Small intestine (tissue), 16 donors: ENCODE measurements around the gene PFDN1. TPM values are rescaled to one million over a fixed set of nuclear protein-coding genes. Genes with fewer than 3 reads are reported as not detected.

Experiments used
- DNase-seq, 2 donors: peaks; one replicate each; pipeline versions ENCODE4 v3.0.0 to v3.0.0-alpha.2; 2013
- FAIRE-seq: peaks from 2 replicates; lab custom pipeline; 2012; peaks lifted over from hg19 to GRCh38; lab: Jason Lieb, UNC
- H3K27ac ChIP-seq, 3 donors: one replicate each; pipeline ENCODE4 v1.5.1; 2013; ENCODE audit warnings: low read length in 2 of 3, mild to moderate bottlenecking in 2 of 3, control low read depth in 1 of 3, inconsistent platforms in 1 of 3, low read depth in 1 of 3, moderate library complexity in 1 of 3
- H3K27me3 ChIP-seq, 3 donors: one replicate each; pipeline ENCODE4 v1.6.1; 2013; ENCODE audit warnings: low read length in 3 of 3, inconsistent platforms in 1 of 3; ENCODE audit not compliant: control insufficient read depth in 3 of 3, insufficient read depth in 3 of 3
- H3K36me3 ChIP-seq, 3 donors: one replicate each; pipeline ENCODE4 v1.6.1; 2013; ENCODE audit warnings: low read length in 3 of 3, inconsistent platforms in 1 of 3, low read depth in 1 of 3, mild to moderate bottlenecking in 1 of 3, moderate library complexity in 1 of 3; ENCODE audit not compliant: control insufficient read depth in 3 of 3, insufficient read depth in 2 of 3
- H3K4me1 ChIP-seq, 3 donors: one replicate each; pipeline ENCODE4 v1.6.1; 2013; ENCODE audit warnings: low read length in 2 of 3, inconsistent platforms in 1 of 3, low read depth in 1 of 3, mild to moderate bottlenecking in 1 of 3, moderate library complexity in 1 of 3; ENCODE audit not compliant: control insufficient read depth in 3 of 3, insufficient read depth in 2 of 3
- H3K4me3 ChIP-seq, 3 donors: one replicate each; pipeline ENCODE4 v1.5.1; 2013; ENCODE audit warnings: low read length in 3 of 3, control low read depth in 1 of 3, inconsistent platforms in 1 of 3, low read depth in 1 of 3, mild to moderate bottlenecking in 1 of 3, moderate library complexity in 1 of 3
- H3K9me3 ChIP-seq, 2 donors: one replicate each; pipeline ENCODE4 v1.6.1; 2013; ENCODE audit warnings: low read depth in 1 of 2, low read length in 1 of 2; ENCODE audit not compliant: control insufficient read depth in 2 of 2, insufficient read depth in 1 of 2
- WGBS, 3 donors: extraction: QIAGEN DNeasy Blood & Tissue Kit; methylation state at CpG; one replicate each; pipeline ENCODE4 v1.1.7; 2013; 5-methylcytosine and 5-hydroxymethylcytosine counted together
- long read RNA-seq, 10 donors: transcript quantifications; one replicate each; lab custom pipeline, GENCODE V29; 2026
- polyA plus RNA-seq, 4 donors: library from polyadenylated mRNA; stranded (reverse) in 3 of 4; unstranded in 1 of 4; fragments of 200-250 nt in 3 of 4; fragments of 120-200 nt in 1 of 4; gene quantifications; one replicate each; pipeline versions ENCODE4 v1.2.1 to v1.2.3, GENCODE V29; 2013
- donor health status: healthy with polysubstance abuse.
- donor health status: control.
- donor health status: control.
- donor health status: Bipolar disorder and iron deficiency.
- donor health status: healthy.

PFDN1 gene, protein sequence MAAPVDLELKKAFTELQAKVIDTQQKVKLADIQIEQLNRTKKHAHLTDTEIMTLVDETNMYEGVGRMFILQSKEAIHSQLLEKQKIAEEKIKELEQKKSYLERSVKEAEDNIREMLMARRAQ
- polyA plus RNA-seq = 10 to 100 TPM; 53.8 to 73.1 (median 66.8) TPM
- long read RNA-seq, donor 1, transcript PFDN1-202 (3 exons, 787 nt) = minor isoform, 7 of 94 reads
- long read RNA-seq, donor 1, transcript PFDN1-203 (3 exons, 1,091 nt) = minor isoform, 6 of 94 reads
- long read RNA-seq, donor 1, transcript PFDN1-201 (4 exons, 1,352 nt) = major isoform, 50 of 94 reads
- long read RNA-seq, donor 1, partial matches to known transcripts = 30 of 94 reads
- long read RNA-seq, donor 1, other reads (novel, unspliced or antisense) = 0 of 94 reads
- long read RNA-seq, donor 2, transcript PFDN1-201 (4 exons, 1,352 nt) = major isoform, 11 of 17 reads
- long read RNA-seq, donor 2, partial matches to known transcripts = 0 of 17 reads
- long read RNA-seq, donor 2, other reads (novel, unspliced or antisense) = 0 of 17 reads
- long read RNA-seq, donor 3, transcript PFDN1-203 (3 exons, 1,091 nt) = minor isoform, 5 of 23 reads
- long read RNA-seq, donor 3, transcript PFDN1-201 (4 exons, 1,352 nt) = major isoform, 9 of 23 reads
- long read RNA-seq, donor 3, transcript PFDN1-202 (3 exons, 787 nt) = minor isoform, 8 of 23 reads
- long read RNA-seq, donor 3, partial matches to known transcripts = 0 of 23 reads
- long read RNA-seq, donor 3, other reads (novel, unspliced or antisense) = 0 of 23 reads
- long read RNA-seq, donor 4 = 0 reads
- long read RNA-seq, donor 5, partial matches to known transcripts = 0 of 6 reads
- long read RNA-seq, donor 5, other reads (novel, unspliced or antisense) = 0 of 6 reads
- long read RNA-seq, donor 6, transcript PFDN1-201 (4 exons, 1,352 nt) = major isoform, 13 of 18 reads
- long read RNA-seq, donor 6, partial matches to known transcripts = 0 of 18 reads
- long read RNA-seq, donor 6, other reads (novel, unspliced or antisense) = 0 of 18 reads
- long read RNA-seq, donor 7, transcript PFDN1-201 (4 exons, 1,352 nt) = major isoform, 41 of 57 reads
- long read RNA-seq, donor 7, transcript PFDN1-204 (2 exons, 798 nt) = minor isoform, 5 of 57 reads
- long read RNA-seq, donor 7, transcript PFDN1-203 (3 exons, 1,091 nt) = minor isoform, 5 of 57 reads
- long read RNA-seq, donor 7, transcript PFDN1-202 (3 exons, 787 nt) = minor isoform, 6 of 57 reads
- long read RNA-seq, donor 7, partial matches to known transcripts = 0 of 57 reads
- long read RNA-seq, donor 7, other reads (novel, unspliced or antisense) = 0 of 57 reads
- long read RNA-seq, donor 8, partial matches to known transcripts = 0 of 5 reads
- long read RNA-seq, donor 8, other reads (novel, unspliced or antisense) = 0 of 5 reads
- long read RNA-seq, donor 9, partial matches to known transcripts = 0 of 5 reads
- long read RNA-seq, donor 9, other reads (novel, unspliced or antisense) = 0 of 5 reads
- long read RNA-seq, donor 10, transcript PFDN1-201 (4 exons, 1,352 nt) = major isoform, 33 of 47 reads
- long read RNA-seq, donor 10, transcript PFDN1-203 (3 exons, 1,091 nt) = minor isoform, 8 of 47 reads
- long read RNA-seq, donor 10, partial matches to known transcripts = 0 of 47 reads
- long read RNA-seq, donor 10, other reads (novel, unspliced or antisense) = 0 of 47 reads

DNA sequence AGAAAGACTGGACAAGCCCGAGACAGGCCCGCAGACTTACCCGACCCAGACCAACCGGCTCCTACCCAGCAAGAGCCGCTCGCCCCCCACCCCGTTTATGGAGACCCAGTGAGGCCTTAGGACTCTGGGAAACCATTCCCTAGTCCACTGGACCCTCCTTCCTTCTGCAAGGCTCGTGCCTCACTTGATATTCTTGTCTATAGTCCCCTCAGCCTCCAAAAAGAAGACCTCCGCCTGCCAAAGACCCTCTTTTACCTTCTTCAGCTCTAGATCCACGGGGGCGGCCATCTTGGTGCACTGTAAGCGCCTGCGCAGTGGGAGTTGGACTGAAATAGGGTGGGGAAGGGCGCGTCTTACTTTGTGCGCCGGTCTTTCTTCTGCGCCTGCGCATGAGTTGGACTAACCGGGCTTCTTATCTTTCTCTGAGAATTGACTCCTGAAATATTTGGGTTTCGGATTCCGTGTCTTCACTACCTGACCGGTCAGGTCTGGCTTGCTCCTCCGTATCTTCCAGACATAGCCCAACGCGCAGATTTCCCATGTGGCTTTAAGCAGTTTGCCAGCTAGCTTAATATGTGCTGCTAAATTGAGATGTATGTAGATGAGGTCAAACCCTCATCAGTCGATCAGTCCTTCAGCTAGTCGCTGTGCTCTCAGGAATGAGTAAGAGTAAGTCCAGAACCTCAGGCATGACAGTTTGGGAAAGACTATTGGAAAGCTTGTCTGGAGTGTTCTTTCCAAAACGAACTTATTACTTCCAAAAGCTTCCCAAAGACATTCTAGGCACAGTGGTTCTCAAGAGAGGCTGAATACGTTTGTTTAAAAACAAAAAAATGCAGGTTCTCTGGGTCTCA, at the start of gene PFDN1:
Gene PFDN1 (minus strand): TSS at position 316 of the 854 bp plus-strand sequence. CDS start 28 bp downstream, at position 288.
- DNase-seq (peak; percentile 96 to 98), FAIRE-seq (no peak)
- peak within 1 kb of the TSS; percentile 58 to 74 (median 63) for H3K27ac ChIP-seq
- peaks cover 0 to 15% (median 0%) of the 10 kb centered on the region in 3 donors for H3K36me3 ChIP-seq
- peak within 1 kb of the TSS; percentile 72 to 98 (median 82) for H3K4me3 ChIP-seq
- H3K9me3 ChIP-seq = no peaks in the 10 kb centered on the region
- no peaks in the 10 kb centered on the region for H3K27me3 ChIP-seq
- peaks cover 0 to 14% (median 7%) of the 10 kb centered on the region in 3 donors for H3K4me1 ChIP-seq
- 1% methylated on average over 30 of the region's 30 CpGs for WGBS, 3 donors

DNA sequence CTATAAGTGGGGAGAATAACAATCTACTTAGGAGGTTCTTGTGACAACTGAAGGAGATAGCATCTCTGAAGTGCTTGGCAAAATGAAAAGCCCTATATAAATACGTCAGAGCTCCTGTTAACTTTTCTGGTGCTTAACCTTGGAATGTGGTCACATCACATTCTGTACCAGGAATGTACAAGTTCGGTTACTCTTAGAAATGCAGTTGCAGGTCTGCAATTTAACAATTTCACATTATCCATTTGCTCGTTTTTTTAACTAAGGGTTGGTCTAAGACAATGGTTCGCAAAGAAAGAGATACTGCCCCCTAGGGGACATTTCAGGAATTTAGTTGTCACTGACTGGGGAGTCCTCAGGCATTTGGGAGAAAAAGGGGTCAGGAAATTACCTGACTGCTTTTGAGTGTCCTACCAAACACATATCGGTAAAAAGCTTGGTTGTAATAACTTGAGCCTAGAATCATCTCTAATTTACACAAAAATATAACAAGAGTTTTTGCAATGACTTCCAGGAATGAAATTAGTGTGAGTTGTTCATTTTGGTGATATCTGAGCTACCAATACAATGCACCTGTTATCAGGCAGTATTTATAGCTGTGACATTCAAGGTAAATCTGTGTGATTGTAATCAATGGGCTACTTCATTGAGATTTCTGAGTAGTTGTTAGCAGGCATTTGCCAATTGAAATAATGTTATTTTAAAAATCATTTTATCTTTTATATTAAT, 48.9 kb upstream of the PFDN1 start:
- Histone ChIP-seq H3K4me1 (peaks cover 0 to 22% (median 4%) of the 10 kb centered on the region in 3 donors), H3K9me3 (no peaks in the 10 kb centered on the region), H3K27me3 (no peaks in the 10 kb centered on the region), H3K4me3 (no peak overlapping the region), H3K27ac (no peak overlapping the region), H3K36me3 (no peaks in the 10 kb centered on the region)
- DNase-seq = peak; percentile 80 to 83
- WGBS, 3 donors = 3 to 6% (median 6%) methylated on average over 5 of the region's 5 CpGs
- no peak for FAIRE-seq

DNA sequence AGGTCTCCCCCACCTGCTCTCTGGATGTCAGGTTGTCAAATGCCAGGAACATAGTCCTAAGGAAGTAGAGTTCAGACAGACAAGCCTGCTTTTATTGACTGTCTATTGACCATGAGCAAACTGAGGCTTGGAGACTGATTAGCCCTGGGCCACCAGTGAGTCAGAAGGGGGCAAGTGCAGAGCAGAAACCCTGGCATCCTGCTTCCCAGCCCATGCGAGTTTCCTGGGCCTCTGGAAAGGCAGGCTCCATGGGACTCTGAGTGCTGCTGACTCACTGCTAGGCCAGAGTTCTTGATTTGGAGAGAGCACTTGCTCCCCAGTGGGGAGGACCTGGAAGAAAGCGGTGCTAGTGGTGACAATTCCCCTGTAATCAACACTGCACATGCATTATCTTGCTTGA, 46.3 kb upstream of the PFDN1 start:
- H3K4me3 ChIP-seq = no peak overlapping the region
- H3K9me3 ChIP-seq = no peaks in the 10 kb centered on the region
- H3K36me3 ChIP-seq = no peaks in the 10 kb centered on the region
- DNase-seq = peak; percentile 18 to 77
- no peaks in the 10 kb centered on the region for H3K27me3 ChIP-seq
- H3K27ac ChIP-seq = peak overlapping the region in 2 of 3 donors; percentile 27 to 50
- 56 to 79% (median 63%) methylated on average over 2 of the region's 2 CpGs for WGBS, 3 donors
- peaks cover 0 to 38% (median 4%) of the 10 kb centered on the region in 3 donors for H3K4me1 ChIP-seq
- no peak for FAIRE-seq

DNA sequence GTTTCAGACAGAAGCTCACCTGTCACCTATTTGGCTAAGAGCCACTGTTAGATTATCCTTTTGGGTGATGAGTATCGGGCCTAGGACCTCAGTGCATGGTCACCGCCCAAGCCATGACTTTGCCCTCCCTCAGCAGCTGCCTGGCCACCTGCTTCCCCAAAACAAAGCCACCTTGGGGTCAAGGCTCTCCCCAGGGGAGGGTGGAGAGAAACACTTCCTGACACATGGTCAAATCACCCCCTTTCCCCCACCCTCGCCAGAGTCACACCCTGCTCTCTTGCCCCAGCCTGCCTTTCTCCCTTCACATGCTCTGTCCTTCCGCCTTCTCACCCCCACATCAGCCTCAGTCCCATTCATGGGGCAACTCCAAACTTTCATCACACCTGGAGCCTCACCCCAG, 45.2 kb upstream of the PFDN1 start:
- Histone ChIP-seq H3K9me3 (no peaks in the 10 kb centered on the region), H3K36me3 (no peaks in the 10 kb centered on the region), H3K27ac (peak overlapping the region in 1 of 3 donors; percentile 28), H3K4me1 (peaks cover 0 to 35% (median 4%) of the 10 kb centered on the region in 3 donors), H3K27me3 (no peaks in the 10 kb centered on the region), H3K4me3 (no peak overlapping the region)
- DNase-seq (peak; percentile 36 to 67), FAIRE-seq (no peak)
- WGBS, 3 donors = 18 to 66% (median 21%) methylated on average over 4 of the region's 4 CpGs

DNA sequence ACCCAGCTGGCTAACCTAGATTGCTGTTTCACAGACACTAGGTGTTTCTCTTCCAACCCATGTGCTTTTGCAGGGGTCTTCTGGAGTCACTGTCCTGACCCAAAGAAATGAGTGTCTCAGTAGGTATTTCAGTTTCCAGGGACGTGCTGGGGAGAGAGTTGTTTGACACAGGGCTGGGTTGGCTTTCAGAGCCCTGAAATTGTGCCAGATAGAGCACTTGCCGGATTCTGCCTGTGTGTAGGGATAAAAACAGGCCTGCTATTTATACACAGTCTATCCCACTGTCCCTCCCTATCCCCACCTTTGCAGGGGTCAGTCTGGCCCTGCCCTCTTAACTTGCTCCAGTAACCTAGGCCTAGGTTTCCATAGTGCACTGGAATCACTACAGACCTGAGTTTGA, 44.5 kb upstream of the PFDN1 start:
- H3K27ac ChIP-seq = peak overlapping the region in 1 of 3 donors; percentile 4
- peaks cover 0 to 35% (median 10%) of the 10 kb centered on the region in 3 donors for H3K4me1 ChIP-seq
- DNase-seq (no peak), FAIRE-seq (no peak)
- no peaks in the 10 kb centered on the region for H3K9me3 ChIP-seq
- H3K4me3 ChIP-seq = no peak overlapping the region
- 14 to 40% (median 28%) methylated on average over 2 of the region's 2 CpGs for WGBS, 3 donors
- peaks cover 2 to 3% (median 2%) of the 10 kb centered on the region in 3 donors for H3K36me3 ChIP-seq
- H3K27me3 ChIP-seq = no peaks in the 10 kb centered on the region

DNA sequence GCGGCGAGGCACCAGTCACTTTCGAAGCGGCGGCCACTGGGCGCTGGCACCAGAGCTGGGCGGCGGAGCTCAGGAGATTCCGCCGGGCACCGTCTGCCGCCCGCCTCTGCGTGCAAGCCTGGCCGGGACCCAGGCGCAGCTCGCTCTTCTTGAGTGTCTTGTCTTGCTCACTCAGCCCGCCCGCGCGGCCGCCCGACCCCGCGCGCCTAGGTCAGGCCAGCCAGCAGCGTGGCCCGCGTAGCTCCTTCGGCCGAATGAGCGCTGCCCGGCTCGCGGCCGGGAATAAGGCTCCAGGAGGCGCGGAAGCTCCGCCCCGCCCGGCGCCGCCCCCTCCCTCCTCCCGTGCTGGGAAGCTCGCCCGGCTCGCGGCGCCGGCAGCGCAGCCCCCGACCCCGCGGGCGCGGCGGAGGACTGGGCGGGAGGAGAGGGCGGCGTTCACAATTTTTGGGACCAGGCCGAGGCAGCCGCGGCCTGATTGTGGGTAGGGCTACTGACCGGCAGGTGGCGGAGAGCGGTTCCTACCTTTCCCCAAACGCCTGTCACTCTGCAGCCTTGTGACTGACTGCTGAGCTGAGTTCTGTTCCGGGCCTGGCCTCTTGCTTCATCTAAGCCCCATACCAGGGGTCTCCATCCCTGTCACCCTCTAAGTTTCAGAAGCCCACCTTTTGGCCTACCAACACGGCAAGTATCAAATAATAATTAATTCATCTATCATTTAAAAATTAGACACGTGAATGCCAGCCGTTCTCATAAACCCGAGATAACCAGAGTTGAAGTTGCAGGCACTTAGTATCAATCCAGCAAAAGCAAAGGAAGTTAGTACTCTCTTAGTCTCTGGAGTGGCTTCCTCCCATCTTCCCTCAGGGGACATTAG, 43.7 kb upstream of the PFDN1 start, which contains the start of gene HBEGF:
Gene HBEGF (minus strand): TSS at position 256 of the 874 bp plus-strand sequence. CDS start 275 bp downstream, outside the sequence.
- peak; percentile 79 to 92 for DNase-seq
- Histone ChIP-seq H3K36me3 (peaks cover 2 to 10% (median 6%) of the 10 kb centered on the region in 3 donors), H3K9me3 (no peaks in the 10 kb centered on the region), H3K27ac (peak within 1 kb of the TSS; percentile 27 to 84 (median 84)), H3K4me3 (peak within 1 kb of the TSS; percentile 52 to 73 (median 54)), H3K27me3 (no peaks in the 10 kb centered on the region), H3K4me1 (peaks cover 5 to 33% (median 10%) of the 10 kb centered on the region in 3 donors)
- WGBS, 3 donors = 1% methylated on average over 51 to 72 of the region's 72 CpGs
- FAIRE-seq = no peak
